Tibial artery (tissue), 4 donors: ENCODE results near the gene CDC42EP4.

Experiments used
- DNase-seq, 2 donors: peaks; one replicate each; pipeline ENCODE4 v3.0.0-alpha.2; 2019
- H3K27ac ChIP-seq, 2 donors: fragments of 200-600 bp; sonication (generic) in 1 of 2; 1 replicate in 1 of 2; 2 replicates in 1 of 2; pipeline ENCODE4 v1.5.1; 2018 to 2019; ENCODE audit warnings: mild to moderate bottlenecking in 1 of 2
- H3K27me3 ChIP-seq, 2 donors: fragments of 200-600 bp; sonication (generic) in 1 of 2; one replicate each; pipeline versions ENCODE4 v1.5.1 to v1.6.0; 2016 to 2019
- H3K36me3 ChIP-seq, 3 donors: fragments of 200-600 bp; sonication (generic) in 2 of 3; one replicate each; pipeline ENCODE4 v1.5.1; 2016 to 2019; ENCODE audit warnings: mild to moderate bottlenecking in 2 of 3
- H3K4me1 ChIP-seq, 4 donors: fragments of 200-600 bp; sonication (generic) in 2 of 4; 1 replicate in 3 of 4; 2 replicates in 1 of 4; pipeline ENCODE4 v1.5.1; 2016 to 2019
- H3K4me3 ChIP-seq, 2 donors: fragments of 200-600 bp; sonication (generic) in 1 of 2; 1 replicate in 1 of 2; 2 replicates in 1 of 2; pipeline ENCODE4 v1.5.1; 2018 to 2019; ENCODE audit warnings: mild to moderate bottlenecking in 2 of 2
- H3K9me3 ChIP-seq, 3 donors: fragments of 200-600 bp; sonication (generic) in 1 of 3; one replicate each; pipeline ENCODE4 v1.5.1; 2016 to 2019
- intact Hi-C: fragments of 100-400 bp; cut with DNase I; formaldehyde crosslinking; loops from one replicate; pipeline ENCODE4 v1.15.0; 2023; ENCODE audit warnings: low total_unique reads
- TF ChIP-seq, protein P1 (sequence below), 2 experiments: fragments of 200-600 bp in 1 of 2; fragments of 450-650 bp in 1 of 2; IDR thresholded peaks; one replicate each; pipeline ENCODE4 v1.5.1; 2017 to 2019; ENCODE audit warnings: antibody characterized with exemption in 2 of 2, mild to moderate bottlenecking in 1 of 2, moderate library complexity in 1 of 2

Gene CDC42EP4

DNA sequence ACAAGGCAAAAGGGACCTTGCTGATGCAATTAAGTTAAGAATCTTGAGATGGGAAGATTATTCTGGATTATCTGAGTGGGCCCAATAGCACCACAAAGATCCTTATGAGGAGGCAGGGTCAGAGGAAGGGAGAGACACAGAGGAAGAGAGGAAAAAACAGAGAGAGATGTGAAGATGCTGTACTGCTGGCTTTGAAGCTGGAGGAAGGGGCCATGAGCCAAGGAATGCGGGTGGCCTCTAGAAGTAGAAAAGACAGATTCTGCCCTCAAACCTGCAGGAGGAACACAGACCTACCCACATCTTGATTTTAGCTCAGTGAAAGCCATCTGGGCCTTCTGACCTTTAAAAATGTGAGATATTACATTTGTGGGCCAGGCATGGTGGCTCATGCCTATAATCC is 42.0 kb downstream of the CDC42EP4 start:
- Histone ChIP-seq H3K36me3 (no peaks in the 10 kb centered on the region), H3K4me3 (no peak overlapping the region), H3K27ac (no peak overlapping the region), H3K9me3 (no peaks in the 10 kb centered on the region), H3K4me1 (no peaks in the 10 kb centered on the region), H3K27me3 (no peaks in the 10 kb centered on the region)
- TF ChIP-seq, protein P1, sequence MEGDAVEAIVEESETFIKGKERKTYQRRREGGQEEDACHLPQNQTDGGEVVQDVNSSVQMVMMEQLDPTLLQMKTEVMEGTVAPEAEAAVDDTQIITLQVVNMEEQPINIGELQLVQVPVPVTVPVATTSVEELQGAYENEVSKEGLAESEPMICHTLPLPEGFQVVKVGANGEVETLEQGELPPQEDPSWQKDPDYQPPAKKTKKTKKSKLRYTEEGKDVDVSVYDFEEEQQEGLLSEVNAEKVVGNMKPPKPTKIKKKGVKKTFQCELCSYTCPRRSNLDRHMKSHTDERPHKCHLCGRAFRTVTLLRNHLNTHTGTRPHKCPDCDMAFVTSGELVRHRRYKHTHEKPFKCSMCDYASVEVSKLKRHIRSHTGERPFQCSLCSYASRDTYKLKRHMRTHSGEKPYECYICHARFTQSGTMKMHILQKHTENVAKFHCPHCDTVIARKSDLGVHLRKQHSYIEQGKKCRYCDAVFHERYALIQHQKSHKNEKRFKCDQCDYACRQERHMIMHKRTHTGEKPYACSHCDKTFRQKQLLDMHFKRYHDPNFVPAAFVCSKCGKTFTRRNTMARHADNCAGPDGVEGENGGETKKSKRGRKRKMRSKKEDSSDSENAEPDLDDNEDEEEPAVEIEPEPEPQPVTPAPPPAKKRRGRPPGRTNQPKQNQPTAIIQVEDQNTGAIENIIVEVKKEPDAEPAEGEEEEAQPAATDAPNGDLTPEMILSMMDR (IDR thresholded peaks at IDR 0.05), result no peak
- DNase-seq, result no peak
- intact Hi-C loops, result loop anchor here (10.0 kb wide), 1 partner anchor 55 kb away; no protein-coding TSS in a partner anchor

GRCh38 chr17:73269329-73269615 is 42.5 kb downstream of the CDC42EP4 start:
- intact Hi-C loops, result no loop called here
- no peak for DNase-seq
- no peaks in the 10 kb centered on the region for H3K4me1 ChIP-seq
- no peak overlapping the region for H3K4me3 ChIP-seq
- H3K27ac ChIP-seq, result no peak overlapping the region
- H3K36me3 ChIP-seq, result no peaks in the 10 kb centered on the region
- H3K27me3 ChIP-seq, result no peaks in the 10 kb centered on the region
- H3K9me3 ChIP-seq, result no peaks in the 10 kb centered on the region
- TF ChIP-seq, protein P1 (IDR thresholded peaks at IDR 0.05), result no peak

- TF ChIP-seq, protein P1 (IDR thresholded peaks at IDR 0.05), result no peak
- Histone ChIP-seq H3K9me3 (no peaks in the 10 kb centered on the region), H3K4me1 (no peaks in the 10 kb centered on the region), H3K27me3 (no peaks in the 10 kb centered on the region), H3K27ac (no peak overlapping the region), H3K4me3 (no peak overlapping the region), H3K36me3 (no peaks in the 10 kb centered on the region)
- intact Hi-C loops, result no loop called here
- no peak for DNase-seq
These were observed 43.0 kb downstream of the CDC42EP4 start for GRCh38 chr17:73268582-73269328.

DNA sequence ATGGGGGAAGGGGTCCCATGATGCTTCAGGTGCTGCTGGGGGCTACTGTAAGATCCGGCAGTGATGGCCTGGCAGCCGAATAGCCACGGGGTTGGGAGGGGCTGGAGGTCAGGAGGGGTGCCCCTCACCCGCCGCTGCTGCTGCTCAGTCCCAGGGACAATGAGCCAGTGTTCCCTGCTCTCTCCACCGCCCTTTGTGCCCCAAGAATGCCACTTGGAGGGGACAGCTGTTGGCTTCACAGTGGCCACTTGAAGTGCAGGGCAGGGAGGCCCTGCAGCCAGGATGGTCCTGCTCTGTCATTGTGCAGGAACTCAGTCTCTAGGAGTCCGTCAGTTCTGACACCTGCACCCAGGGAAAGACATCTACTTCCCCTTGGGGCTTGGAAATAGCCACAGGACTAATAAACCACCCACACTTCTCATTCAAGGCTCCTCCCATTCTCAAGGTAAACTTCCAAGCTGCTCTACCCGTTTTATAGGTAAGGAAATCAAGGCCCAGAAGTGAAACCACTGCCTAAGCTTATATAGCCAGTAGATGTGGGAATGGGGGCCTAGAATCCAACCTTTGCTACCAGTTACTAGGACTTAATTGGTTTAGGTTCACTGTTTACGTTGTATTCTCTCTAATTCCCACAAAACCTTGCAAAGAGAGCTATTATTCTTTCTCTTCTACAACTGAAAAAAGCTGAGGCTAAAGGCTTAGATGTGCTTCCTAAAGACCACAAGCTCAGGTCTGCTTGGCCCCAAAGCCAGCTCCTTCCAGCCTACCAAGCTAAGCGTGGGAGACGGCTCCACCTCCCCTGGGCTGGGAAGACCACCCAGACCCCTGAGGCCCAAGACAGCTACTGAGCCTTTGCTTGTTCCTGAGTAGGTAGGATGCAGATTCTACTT is 43.9 kb downstream of the CDC42EP4 start:
- Histone ChIP-seq H3K4me3 (no peak overlapping the region), H3K27me3 (no peaks in the 10 kb centered on the region), H3K27ac (no peak overlapping the region), H3K36me3 (no peaks in the 10 kb centered on the region), H3K4me1 (no peaks in the 10 kb centered on the region), H3K9me3 (no peaks in the 10 kb centered on the region)
- TF ChIP-seq, protein P1 (IDR thresholded peaks at IDR 0.05), result no peak
- no peak for DNase-seq
- intact Hi-C loops, result no loop called here

- intact Hi-C loops, result no loop called here
- no peak for DNase-seq
- H3K9me3 ChIP-seq, result no peaks in the 10 kb centered on the region
- no peak overlapping the region for H3K4me3 ChIP-seq
- no peaks in the 10 kb centered on the region for H3K27me3 ChIP-seq
- H3K27ac ChIP-seq, result no peak overlapping the region
- TF ChIP-seq, protein P1 (IDR thresholded peaks at IDR 0.05), result no peak
- H3K4me1 ChIP-seq, result no peaks in the 10 kb centered on the region
- H3K36me3 ChIP-seq, result no peaks in the 10 kb centered on the region
These were observed 45.0 kb downstream of the CDC42EP4 start for GRCh38 chr17:73266796-73267195.
